PC-3 (cell line): ENCODE results near the gene KRT33B.

Source experiments
- EZH2 ChIP-seq: fragments of 300-600 bp; sonication (generic); IDR thresholded peaks from one replicate; pipeline ENCODE4 v1.6.1; 2017; ENCODE audit warnings: antibody characterized with exemption, mild to moderate bottlenecking, low read length; ENCODE audit not compliant: unreplicated experiment
- EZH2phosphoT487 ChIP-seq: fragments of 300-600 bp; sonication (generic); IDR thresholded peaks from 2 replicates; pipeline ENCODE4 v1.6.1; 2018; ENCODE audit warnings: mild to moderate bottlenecking, antibody characterized with exemption, low read length, borderline replicate concordance
- TF ChIP-seq, protein P1 (sequence below): fragments of 300-600 bp; sonication (generic); conservative IDR thresholded peaks from 2 replicates; pipeline ENCODE4 v1.5.1; 2017; ENCODE audit warnings: antibody characterized with exemption, low read depth, mild to moderate bottlenecking, low read length

DNA sequence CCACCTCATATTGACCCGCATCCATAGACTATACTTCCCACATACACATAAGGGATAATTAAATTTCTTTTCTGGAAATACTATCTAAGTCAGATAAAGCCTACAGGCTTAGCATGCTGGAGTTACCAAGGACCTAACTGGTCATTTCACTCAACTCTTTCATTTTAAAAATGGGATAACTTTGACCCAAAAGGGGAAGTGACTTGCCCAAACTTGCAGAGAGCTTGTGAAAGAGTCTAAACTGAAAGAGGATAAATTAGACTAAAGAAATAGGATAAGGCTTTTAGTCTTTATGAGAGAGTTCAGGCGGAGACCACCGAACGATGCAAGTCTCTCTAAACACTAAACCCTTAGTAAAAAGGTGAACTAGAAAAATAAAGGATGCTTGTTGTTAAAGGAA, 15.1 kb downstream of the KRT33B start:
- TF ChIP-seq, protein P1, sequence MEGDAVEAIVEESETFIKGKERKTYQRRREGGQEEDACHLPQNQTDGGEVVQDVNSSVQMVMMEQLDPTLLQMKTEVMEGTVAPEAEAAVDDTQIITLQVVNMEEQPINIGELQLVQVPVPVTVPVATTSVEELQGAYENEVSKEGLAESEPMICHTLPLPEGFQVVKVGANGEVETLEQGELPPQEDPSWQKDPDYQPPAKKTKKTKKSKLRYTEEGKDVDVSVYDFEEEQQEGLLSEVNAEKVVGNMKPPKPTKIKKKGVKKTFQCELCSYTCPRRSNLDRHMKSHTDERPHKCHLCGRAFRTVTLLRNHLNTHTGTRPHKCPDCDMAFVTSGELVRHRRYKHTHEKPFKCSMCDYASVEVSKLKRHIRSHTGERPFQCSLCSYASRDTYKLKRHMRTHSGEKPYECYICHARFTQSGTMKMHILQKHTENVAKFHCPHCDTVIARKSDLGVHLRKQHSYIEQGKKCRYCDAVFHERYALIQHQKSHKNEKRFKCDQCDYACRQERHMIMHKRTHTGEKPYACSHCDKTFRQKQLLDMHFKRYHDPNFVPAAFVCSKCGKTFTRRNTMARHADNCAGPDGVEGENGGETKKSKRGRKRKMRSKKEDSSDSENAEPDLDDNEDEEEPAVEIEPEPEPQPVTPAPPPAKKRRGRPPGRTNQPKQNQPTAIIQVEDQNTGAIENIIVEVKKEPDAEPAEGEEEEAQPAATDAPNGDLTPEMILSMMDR: no peak
- TF ChIP-seq EZH2phosphoT487 (no peak), EZH2 (no peak)
